GM23338 (cell line): ENCODE results near the gene ITGB3BP. TPM values are rescaled to one million over a fixed set of nuclear protein-coding genes. Genes with fewer than 3 reads are reported as not detected.

Source experiments
- ATAC-seq: fragments of 200-7000 bp; cut with Tn5 transposase; 3 replicates; pipeline ENCODE4 v1.9.1; 2020
- DNase-seq: peaks from one replicate; pipeline ENCODE4 v3.0.0-alpha.2; 2015; ENCODE audit warnings: low spot score
- H2AFZ ChIP-seq: fragments of 200-600 bp; sonication (generic); 2 replicates; pipeline ENCODE4 v1.8.0; 2016; ENCODE audit warnings: antibody characterized with exemption, mild to moderate bottlenecking, moderate library complexity
- H3F3A ChIP-seq: fragments of 200-600 bp; sonication (generic); replicated peaks from 2 replicates; pipeline ENCODE4 v1.8.0; 2017; ENCODE audit warnings: antibody characterized with exemption, mixed run types, low read depth
- H3K27ac ChIP-seq: fragments of 200-600 bp; sonication (generic); 2 replicates; pipeline ENCODE4 v1.6.1; 2016; ENCODE audit warnings: low read depth
- H3K27me3 ChIP-seq: fragments of 200-600 bp; sonication (generic); 2 replicates; pipeline ENCODE4 v1.8.0; 2016; ENCODE audit warnings: mild to moderate bottlenecking, mixed run types, moderate library complexity; ENCODE audit not compliant: insufficient read depth
- H3K36me3 ChIP-seq: fragments of 200-600 bp; sonication (generic); 2 replicates; pipeline ENCODE4 v1.8.0; 2016; ENCODE audit warnings: mild to moderate bottlenecking; ENCODE audit not compliant: insufficient read depth
- H3K4me1 ChIP-seq: fragments of 200-600 bp; sonication (generic); 2 replicates; pipeline ENCODE4 v1.8.0; 2016; ENCODE audit warnings: mild to moderate bottlenecking, moderate library complexity; ENCODE audit not compliant: insufficient read depth
- H3K4me2 ChIP-seq: fragments of 200-600 bp; sonication (generic); 2 replicates; pipeline ENCODE4 v1.7.1; 2017; ENCODE audit warnings: mixed run types
- H3K4me3 ChIP-seq: fragments of 200-600 bp; sonication (generic); 2 replicates; pipeline ENCODE4 v1.6.1; 2016; ENCODE audit warnings: mixed run types
- H3K79me2 ChIP-seq: fragments of 200-600 bp; sonication (generic); replicated peaks from 2 replicates; pipeline ENCODE4 v1.8.0; 2017; ENCODE audit warnings: mild to moderate bottlenecking; ENCODE audit not compliant: insufficient read depth
- H3K9me2 ChIP-seq: fragments of 200-600 bp; sonication (generic); 2 replicates; pipeline ENCODE4 v1.8.0; 2017; ENCODE audit not compliant: insufficient read depth
- H4K20me1 ChIP-seq: fragments of 200-600 bp; sonication (generic); replicated peaks from 2 replicates; pipeline ENCODE4 v1.8.0; 2017; ENCODE audit warnings: mild to moderate bottlenecking; ENCODE audit not compliant: insufficient read depth
- H3K27ac Mint-ChIP-seq: 2 replicates; pipeline ENCODE4 v1.8.0; 2020; ENCODE audit warnings: inconsistent platforms, mild to moderate bottlenecking, moderate library complexity, mixed read lengths
- H3K27me3 Mint-ChIP-seq: 3 replicates; pipeline ENCODE4 v1.8.0; 2022; ENCODE audit warnings: low read depth, mild to moderate bottlenecking, moderate library complexity, mixed read lengths, inconsistent platforms; ENCODE audit not compliant: insufficient read depth, poor library complexity
- H3K36me3 Mint-ChIP-seq: 3 replicates; pipeline ENCODE4 v1.8.0; 2021; ENCODE audit warnings: low read depth, mild to moderate bottlenecking, inconsistent platforms, moderate library complexity, mixed read lengths
- H3K4me1 Mint-ChIP-seq: 3 replicates; pipeline ENCODE4 v1.8.0; 2020; ENCODE audit warnings: mild to moderate bottlenecking, inconsistent platforms, mixed read lengths
- H3K4me3 Mint-ChIP-seq: 3 replicates; pipeline ENCODE4 v1.8.0; 2021; ENCODE audit warnings: moderate library complexity, mild to moderate bottlenecking, inconsistent platforms, mixed read lengths
- H3K9me3 Mint-ChIP-seq: 3 replicates; pipeline ENCODE4 v1.8.0; 2020; ENCODE audit warnings: moderate library complexity, mild to moderate bottlenecking, inconsistent platforms, mixed read lengths
- ETS1 ChIP-seq: IDR thresholded peaks from 2 replicates; pipeline ENCODE4 v1.6.1; 2016; ENCODE audit warnings: antibody characterized with exemption
- EZH2 ChIP-seq: fragments of 200-600 bp; sonication (generic); IDR thresholded peaks from one replicate; pipeline ENCODE4 v1.8.0; 2017; ENCODE audit warnings: antibody characterized with exemption, mild to moderate bottlenecking, low read depth; ENCODE audit not compliant: unreplicated experiment
- JUNB ChIP-seq: IDR thresholded peaks from one replicate; pipeline ENCODE4 v1.6.1; 2016; ENCODE audit warnings: antibody characterized with exemption; ENCODE audit not compliant: unreplicated experiment
- NANOG ChIP-seq: IDR thresholded peaks from 2 replicates; pipeline ENCODE4 v1.6.1; 2016; ENCODE audit warnings: antibody characterized with exemption, borderline replicate concordance
- POLR2AphosphoS5 ChIP-seq: IDR thresholded peaks from 2 replicates; pipeline ENCODE4 v1.6.1; 2016; ENCODE audit warnings: antibody characterized with exemption, low read depth
- STAT1 ChIP-seq: IDR thresholded peaks from one replicate; pipeline ENCODE4 v1.6.1; 2016; ENCODE audit warnings: antibody characterized with exemption; ENCODE audit not compliant: unreplicated experiment
- ZNF331 ChIP-seq: fragments of 250-450 bp; sonication (Bioruptor Pico); IDR thresholded peaks from 2 replicates; pipeline ENCODE4 v1.5.0; 2020; ENCODE audit warnings: low read depth, mild to moderate bottlenecking, moderate library complexity
- polyA plus RNA-seq: library from polyadenylated mRNA; unstranded; fragments of >200 nt; fragmentation: Nextera tagmentation; extraction: Ambion mirVana; gene quantifications from 2 replicates; pipeline ENCODE4 v1.2.1, GENCODE V29; 2016
- total RNA-seq: library from RNA; depleted of rRNA; stranded (reverse); fragments of >200 nt; shearing (Covaris generic); gene quantifications from 2 replicates; pipeline ENCODE4 v1.2.3, GENCODE V29; 2014
- TF ChIP-seq, protein P1 (sequence below): IDR thresholded peaks from one replicate; pipeline ENCODE4 v1.6.1; 2018; ENCODE audit warnings: antibody characterized with exemption; ENCODE audit not compliant: unreplicated experiment
- TF ChIP-seq, protein P2 (sequence below): fragments of 250-450 bp; sonication (Bioruptor Pico); IDR thresholded peaks from 2 replicates; pipeline ENCODE4 v1.5.0; 2020; ENCODE audit warnings: mild to moderate bottlenecking, moderate library complexity
- TF ChIP-seq, protein P3 (sequence below), 2 experiments: fragments of 200-600 bp in 1 of 2; sonication (generic) in 1 of 2; conservative IDR thresholded peaks; 2 replicates each; pipeline versions ENCODE4 v1.5.1 to v1.6.1; 2016 to 2017; ENCODE audit warnings: antibody characterized with exemption in 2 of 2, low read depth in 2 of 2, mild to moderate bottlenecking in 2 of 2, moderate library complexity in 1 of 2

Gene ITGB3BP
- total and polyA plus RNA-seq, 2 experiments from 2014 or later = 49.4 to 101 TPM

- no peaks in the 10 kb centered on the region for H3F3A ChIP-seq
- H3K27me3 ChIP-seq = no peaks in the 10 kb centered on the region
- peaks cover 13% of the 10 kb centered on the region; the same call in 1 of the 2 replicates for H3K4me1 ChIP-seq
- no peaks in the 10 kb centered on the region for H4K20me1 ChIP-seq
- ATAC-seq = no peak
- no peaks in the 10 kb centered on the region for H3K27me3 Mint-ChIP-seq
- H3K27ac ChIP-seq = no peak overlapping the region
- no peaks in the 10 kb centered on the region for H3K9me2 ChIP-seq
- H3K4me2 ChIP-seq = peak overlapping the region; percentile 86
- peak overlapping the region; percentile 64 for H3K4me3 ChIP-seq
- TF ChIP-seq EZH2 (no peak), STAT1 (no peak), NANOG (no peak), ZNF331 (CRISPR knock-in tag) (no peak), ETS1 (no peak), POLR2AphosphoS5 (no peak), JUNB (no peak)
- TF ChIP-seq, protein P1, sequence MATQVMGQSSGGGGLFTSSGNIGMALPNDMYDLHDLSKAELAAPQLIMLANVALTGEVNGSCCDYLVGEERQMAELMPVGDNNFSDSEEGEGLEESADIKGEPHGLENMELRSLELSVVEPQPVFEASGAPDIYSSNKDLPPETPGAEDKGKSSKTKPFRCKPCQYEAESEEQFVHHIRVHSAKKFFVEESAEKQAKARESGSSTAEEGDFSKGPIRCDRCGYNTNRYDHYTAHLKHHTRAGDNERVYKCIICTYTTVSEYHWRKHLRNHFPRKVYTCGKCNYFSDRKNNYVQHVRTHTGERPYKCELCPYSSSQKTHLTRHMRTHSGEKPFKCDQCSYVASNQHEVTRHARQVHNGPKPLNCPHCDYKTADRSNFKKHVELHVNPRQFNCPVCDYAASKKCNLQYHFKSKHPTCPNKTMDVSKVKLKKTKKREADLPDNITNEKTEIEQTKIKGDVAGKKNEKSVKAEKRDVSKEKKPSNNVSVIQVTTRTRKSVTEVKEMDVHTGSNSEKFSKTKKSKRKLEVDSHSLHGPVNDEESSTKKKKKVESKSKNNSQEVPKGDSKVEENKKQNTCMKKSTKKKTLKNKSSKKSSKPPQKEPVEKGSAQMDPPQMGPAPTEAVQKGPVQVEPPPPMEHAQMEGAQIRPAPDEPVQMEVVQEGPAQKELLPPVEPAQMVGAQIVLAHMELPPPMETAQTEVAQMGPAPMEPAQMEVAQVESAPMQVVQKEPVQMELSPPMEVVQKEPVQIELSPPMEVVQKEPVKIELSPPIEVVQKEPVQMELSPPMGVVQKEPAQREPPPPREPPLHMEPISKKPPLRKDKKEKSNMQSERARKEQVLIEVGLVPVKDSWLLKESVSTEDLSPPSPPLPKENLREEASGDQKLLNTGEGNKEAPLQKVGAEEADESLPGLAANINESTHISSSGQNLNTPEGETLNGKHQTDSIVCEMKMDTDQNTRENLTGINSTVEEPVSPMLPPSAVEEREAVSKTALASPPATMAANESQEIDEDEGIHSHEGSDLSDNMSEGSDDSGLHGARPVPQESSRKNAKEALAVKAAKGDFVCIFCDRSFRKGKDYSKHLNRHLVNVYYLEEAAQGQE = no peak
- TF ChIP-seq, protein P2, sequence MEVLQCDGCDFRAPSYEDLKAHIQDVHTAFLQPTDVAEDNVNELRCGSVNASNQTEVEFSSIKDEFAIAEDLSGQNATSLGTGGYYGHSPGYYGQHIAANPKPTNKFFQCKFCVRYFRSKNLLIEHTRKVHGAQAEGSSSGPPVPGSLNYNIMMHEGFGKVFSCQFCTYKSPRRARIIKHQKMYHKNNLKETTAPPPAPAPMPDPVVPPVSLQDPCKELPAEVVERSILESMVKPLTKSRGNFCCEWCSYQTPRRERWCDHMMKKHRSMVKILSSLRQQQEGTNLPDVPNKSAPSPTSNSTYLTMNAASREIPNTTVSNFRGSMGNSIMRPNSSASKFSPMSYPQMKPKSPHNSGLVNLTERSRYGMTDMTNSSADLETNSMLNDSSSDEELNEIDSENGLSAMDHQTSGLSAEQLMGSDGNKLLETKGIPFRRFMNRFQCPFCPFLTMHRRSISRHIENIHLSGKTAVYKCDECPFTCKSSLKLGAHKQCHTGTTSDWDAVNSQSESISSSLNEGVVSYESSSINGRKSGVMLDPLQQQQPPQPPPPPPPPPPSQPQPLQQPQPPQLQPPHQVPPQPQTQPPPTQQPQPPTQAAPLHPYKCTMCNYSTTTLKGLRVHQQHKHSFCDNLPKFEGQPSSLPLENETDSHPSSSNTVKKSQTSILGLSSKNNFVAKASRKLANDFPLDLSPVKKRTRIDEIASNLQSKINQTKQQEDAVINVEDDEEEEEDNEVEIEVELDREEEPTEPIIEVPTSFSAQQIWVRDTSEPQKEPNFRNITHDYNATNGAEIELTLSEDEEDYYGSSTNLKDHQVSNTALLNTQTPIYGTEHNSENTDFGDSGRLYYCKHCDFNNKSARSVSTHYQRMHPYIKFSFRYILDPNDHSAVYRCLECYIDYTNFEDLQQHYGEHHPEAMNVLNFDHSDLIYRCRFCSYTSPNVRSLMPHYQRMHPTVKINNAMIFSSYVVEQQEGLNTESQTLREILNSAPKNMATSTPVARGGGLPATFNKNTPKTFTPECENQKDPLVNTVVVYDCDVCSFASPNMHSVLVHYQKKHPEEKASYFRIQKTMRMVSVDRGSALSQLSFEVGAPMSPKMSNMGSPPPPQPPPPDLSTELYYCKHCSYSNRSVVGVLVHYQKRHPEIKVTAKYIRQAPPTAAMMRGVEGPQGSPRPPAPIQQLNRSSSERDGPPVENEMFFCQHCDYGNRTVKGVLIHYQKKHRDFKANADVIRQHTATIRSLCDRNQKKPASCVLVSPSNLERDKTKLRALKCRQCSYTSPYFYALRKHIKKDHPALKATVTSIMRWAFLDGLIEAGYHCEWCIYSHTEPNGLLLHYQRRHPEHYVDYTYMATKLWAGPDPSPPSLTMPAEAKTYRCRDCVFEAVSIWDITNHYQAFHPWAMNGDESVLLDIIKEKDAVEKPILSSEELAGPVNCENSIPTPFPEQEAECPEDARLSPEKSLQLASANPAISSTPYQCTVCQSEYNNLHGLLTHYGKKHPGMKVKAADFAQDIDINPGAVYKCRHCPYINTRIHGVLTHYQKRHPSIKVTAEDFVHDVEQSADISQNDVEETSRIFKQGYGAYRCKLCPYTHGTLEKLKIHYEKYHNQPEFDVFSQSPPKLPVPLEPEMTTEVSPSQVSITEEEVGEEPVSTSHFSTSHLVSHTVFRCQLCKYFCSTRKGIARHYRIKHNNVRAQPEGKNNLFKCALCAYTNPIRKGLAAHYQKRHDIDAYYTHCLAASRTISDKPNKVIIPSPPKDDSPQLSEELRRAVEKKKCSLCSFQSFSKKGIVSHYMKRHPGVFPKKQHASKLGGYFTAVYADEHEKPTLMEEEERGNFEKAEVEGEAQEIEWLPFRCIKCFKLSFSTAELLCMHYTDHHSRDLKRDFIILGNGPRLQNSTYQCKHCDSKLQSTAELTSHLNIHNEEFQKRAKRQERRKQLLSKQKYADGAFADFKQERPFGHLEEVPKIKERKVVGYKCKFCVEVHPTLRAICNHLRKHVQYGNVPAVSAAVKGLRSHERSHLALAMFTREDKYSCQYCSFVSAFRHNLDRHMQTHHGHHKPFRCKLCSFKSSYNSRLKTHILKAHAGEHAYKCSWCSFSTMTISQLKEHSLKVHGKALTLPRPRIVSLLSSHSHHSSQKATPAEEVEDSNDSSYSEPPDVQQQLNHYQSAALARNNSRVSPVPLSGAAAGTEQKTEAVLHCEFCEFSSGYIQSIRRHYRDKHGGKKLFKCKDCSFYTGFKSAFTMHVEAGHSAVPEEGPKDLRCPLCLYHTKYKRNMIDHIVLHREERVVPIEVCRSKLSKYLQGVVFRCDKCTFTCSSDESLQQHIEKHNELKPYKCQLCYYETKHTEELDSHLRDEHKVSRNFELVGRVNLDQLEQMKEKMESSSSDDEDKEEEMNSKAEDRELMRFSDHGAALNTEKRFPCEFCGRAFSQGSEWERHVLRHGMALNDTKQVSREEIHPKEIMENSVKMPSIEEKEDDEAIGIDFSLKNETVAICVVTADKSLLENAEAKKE (CRISPR knock-in tag) = no peak
- TF ChIP-seq, protein P3, sequence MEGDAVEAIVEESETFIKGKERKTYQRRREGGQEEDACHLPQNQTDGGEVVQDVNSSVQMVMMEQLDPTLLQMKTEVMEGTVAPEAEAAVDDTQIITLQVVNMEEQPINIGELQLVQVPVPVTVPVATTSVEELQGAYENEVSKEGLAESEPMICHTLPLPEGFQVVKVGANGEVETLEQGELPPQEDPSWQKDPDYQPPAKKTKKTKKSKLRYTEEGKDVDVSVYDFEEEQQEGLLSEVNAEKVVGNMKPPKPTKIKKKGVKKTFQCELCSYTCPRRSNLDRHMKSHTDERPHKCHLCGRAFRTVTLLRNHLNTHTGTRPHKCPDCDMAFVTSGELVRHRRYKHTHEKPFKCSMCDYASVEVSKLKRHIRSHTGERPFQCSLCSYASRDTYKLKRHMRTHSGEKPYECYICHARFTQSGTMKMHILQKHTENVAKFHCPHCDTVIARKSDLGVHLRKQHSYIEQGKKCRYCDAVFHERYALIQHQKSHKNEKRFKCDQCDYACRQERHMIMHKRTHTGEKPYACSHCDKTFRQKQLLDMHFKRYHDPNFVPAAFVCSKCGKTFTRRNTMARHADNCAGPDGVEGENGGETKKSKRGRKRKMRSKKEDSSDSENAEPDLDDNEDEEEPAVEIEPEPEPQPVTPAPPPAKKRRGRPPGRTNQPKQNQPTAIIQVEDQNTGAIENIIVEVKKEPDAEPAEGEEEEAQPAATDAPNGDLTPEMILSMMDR (conservative IDR thresholded peaks at IDR 0.05; ENCODE audit: low read depth in 2 of 2) = no peak
- H3K36me3 Mint-ChIP-seq = no peaks in the 10 kb centered on the region
- H3K36me3 ChIP-seq = no peaks in the 10 kb centered on the region
- peak overlapping the region; percentile 95 for H2AFZ ChIP-seq
- H3K27ac Mint-ChIP-seq = no peak overlapping the region
- H3K4me1 Mint-ChIP-seq = peaks cover 10% of the 10 kb centered on the region; the same call in 2 of the 3 replicates
- H3K4me3 Mint-ChIP-seq = peak overlapping the region; percentile 95
- no peak for DNase-seq
- H3K79me2 ChIP-seq = peaks cover 26% of the 10 kb centered on the region
- no peaks in the 10 kb centered on the region for H3K9me3 Mint-ChIP-seq
Observed at GRCh38 chr1:63524201-63524600, 1.2 kb upstream of the ITGB3BP start.
